HFF-Myc (cell line): Measurements from ENCODE around the gene RASGRP4.

ENCODE experiments used
- DNase-seq: peaks from one replicate; pipeline ENCODE4 v3.0.0-alpha.2; 2011; ENCODE audit warnings: low read depth; ENCODE audit errors: extremely low read depth
- H3K4me3 ChIP-seq: replicated peaks from 2 replicates; pipeline ENCODE4 v1.5.1; 2011; ENCODE audit warnings: low read depth, mild to moderate bottlenecking, control low read depth, low read length
- CTCF ChIP-seq: IDR thresholded peaks from 2 replicates; pipeline ENCODE4 v1.5.1; 2012; ENCODE audit warnings: mild to moderate bottlenecking, low read depth, low read length, control low read depth; ENCODE audit errors: missing control alignments

RASGRP4 gene

GRCh38 chr19:38400361-38400760 lies 25.7 kb downstream of the RASGRP4 start:
- no peak overlapping the region for H3K4me3 ChIP-seq
- no peak for TF ChIP-seq CTCF
- DNase-seq = no peak

- H3K4me3 ChIP-seq = no peak overlapping the region
- DNase-seq = no peak
- TF ChIP-seq CTCF = no peak
Observed at GRCh38 chr19:38399537-38399936, 26.5 kb downstream of the RASGRP4 start.

GRCh38 chr19:38399081-38399480 lies 26.9 kb downstream of the RASGRP4 start:
- H3K4me3 ChIP-seq = no peak overlapping the region
- TF ChIP-seq CTCF = no peak
- no peak for DNase-seq

- no peak for DNase-seq
- no peak overlapping the region for H3K4me3 ChIP-seq
- no peak for TF ChIP-seq CTCF
Observed at GRCh38 chr19:38395381-38396114, 30.5 kb downstream of the RASGRP4 start.

DNA sequence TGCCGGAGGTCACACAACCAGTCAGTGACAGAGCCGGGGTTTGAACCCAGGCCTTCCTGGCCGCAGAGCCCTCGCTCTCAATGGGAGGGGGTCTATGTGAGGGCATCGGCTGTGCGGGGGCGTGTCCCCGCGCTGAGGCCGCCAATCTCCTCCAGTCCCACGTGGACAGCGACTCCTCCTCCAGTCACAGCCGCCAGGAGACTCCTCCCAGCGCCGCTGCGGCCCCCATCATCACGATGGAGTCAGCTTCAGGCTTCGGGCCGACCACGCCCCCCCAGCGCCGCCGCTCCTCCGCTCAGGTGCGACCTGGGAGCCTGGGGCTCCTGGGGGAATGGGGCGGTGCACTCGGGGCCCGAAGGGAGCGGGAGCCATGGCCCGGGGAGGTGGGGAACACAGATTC lies 31.5 kb downstream of the RASGRP4 start:
- TF ChIP-seq CTCF = no peak
- no peak overlapping the region for H3K4me3 ChIP-seq
- no peak for DNase-seq

DNA sequence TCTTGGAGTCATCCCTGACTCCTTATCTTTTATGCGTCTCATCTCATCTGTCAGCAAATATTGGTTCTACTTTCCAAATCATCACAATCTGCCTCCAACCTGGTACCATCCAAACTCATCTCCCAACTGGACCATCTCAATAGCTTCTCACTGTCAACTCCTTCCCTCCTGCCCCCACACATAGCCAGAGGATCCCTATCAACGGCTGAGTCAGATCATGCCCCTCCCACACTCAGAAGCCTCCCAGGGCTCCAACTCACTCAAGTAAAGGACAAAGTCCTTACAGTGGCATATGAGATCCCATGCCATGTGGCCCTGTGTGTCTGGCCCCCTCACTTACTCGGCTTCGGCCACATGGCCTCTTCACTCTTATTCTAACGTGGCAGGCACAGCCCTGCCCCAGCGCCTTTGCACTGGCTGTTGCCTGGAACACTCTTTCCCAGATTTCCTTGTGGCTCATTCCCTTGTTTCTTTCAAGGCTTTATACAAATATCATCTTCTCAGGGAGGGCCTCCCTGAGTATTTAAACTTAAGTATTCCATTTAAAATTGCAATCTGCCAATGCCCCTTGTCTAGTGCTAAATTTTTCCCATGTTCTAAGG lies 33.2 kb downstream of the RASGRP4 start:
- no peak overlapping the region for H3K4me3 ChIP-seq
- DNase-seq = no peak
- TF ChIP-seq CTCF = no peak
